Stimulated activated CD4-positive, alpha-beta T cell treated with anti-CD3 and anti-CD28 coated beads, TNF-alpha, amount 100 ng/mL, for 1 hour (primary cell): ENCODE data around the gene CPSF4.
"Not testable (repeated sequence)": the region's sequence is repeated elsewhere in the genome, so short reads cannot be mapped to it uniquely, and the experiment has no call there.

Experiments
- DNase-seq, 3 donors: peaks; one replicate each; pipeline ENCODE4 v3.0.0-alpha.2; 2020; ENCODE audit warnings: low read depth in 3 of 3, low spot score in 1 of 3

The CPSF4 gene

DNA sequence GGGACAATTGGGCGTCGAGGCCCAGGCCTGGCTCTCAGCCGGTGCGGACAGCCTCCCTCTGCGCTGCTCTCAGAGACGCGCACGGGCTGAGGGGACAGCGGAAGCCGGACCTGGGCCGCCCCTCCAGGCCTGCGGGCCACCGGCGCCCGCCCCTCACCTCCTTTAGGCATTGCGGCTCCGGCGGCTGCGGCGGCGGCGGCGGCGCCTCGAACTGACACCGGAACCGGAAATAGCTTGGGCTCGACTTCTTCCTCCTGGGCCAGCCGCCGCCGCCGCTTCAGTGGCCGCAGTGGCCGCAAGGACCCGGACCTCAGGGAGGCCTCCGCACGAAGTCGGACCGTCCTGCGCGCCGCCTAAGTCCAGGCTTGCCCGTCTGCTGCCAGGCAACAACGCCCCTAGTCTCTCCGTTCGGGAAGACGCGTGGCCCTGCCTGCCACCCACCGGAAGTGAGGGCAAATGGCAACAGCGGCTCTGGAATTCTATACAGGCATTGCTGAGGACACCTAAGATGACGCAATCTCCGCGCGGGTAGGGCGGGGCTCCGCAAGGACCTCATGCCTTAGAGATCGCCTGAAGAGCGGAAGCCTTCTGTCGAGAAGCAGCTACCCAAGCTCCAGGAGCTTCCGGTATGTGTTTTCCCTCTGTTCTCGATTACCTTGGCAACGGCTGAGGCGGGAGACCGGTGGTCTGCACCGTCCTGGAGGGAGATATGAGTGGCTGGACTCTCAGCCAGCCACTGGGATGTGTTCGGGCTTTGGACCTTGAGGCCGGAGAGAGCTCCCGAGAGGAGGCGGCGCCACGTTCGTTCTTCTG, 30.2 kb upstream of the CPSF4 start, which contains the start of the genes BUD31 and PDAP1:
Gene BUD31 (plus strand): TSS at position 591 of the 813 bp plus-strand sequence. CDS start 2,124 bp downstream, outside the sequence.
Gene PDAP1 (minus strand): TSS at position 219 of the 813 bp plus-strand sequence. CDS start 49 bp downstream, at position 170.
- DNase-seq: peak; percentile 86 to 92 (median 88)

DNA sequence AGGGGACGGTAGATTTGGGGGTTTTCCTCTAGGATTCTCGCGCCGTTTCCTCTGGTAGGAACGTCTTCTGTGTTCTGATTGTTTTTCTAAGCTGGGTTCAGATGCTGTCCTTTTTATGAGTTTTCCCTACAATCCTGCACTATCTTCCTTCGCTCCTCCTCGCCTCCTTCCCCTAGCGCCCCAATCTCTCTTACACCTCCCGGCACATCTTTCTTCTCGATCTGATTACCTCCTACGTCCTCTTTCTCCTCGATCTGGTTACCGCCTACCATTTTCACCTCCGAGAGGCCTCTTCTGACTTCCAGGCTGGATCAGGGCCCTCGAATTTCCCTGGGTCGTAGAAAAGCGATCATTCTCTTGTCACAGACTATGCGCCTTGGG, 29.6 kb upstream of the CPSF4 start:
- DNase-seq: no peak

DNA sequence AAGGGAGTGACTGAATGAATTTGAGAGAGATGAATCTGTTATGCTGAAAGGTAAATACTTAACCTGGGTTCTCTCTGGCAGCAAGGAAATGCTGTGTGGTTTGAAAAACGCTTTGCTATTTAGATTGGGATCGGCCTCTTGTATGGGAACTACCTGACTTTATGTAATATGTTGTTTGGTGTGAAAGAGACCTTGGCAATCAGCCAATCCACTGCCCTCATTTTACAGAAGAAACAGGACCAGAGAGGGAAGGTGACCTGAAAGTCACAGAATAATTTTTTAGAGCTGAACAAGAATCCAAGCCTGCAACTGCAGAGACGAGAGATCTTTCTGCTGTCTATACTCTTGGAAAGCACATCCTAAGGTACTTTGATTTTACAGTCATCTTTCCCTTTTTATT, 28.9 kb upstream of the CPSF4 start:
- DNase-seq: no peak

DNA sequence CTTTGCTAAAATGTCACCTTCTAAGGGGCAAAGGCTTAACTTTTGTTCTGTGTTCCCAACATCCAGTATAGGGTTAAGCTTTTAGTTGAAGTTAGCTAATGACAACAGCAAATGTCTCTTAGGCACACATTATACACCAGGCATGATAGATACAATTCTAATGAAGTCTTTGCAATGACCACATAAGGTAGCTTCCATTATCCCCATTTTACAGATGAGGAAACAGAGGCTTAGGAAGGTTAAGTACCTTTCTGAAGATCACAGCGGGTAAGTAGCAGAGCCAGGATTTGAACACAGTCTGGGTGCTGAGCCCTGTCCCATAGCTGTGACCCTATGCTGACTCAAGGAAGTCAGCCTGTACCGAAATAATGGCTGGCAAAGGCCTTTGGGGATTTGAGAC, 28.1 kb upstream of the CPSF4 start:
- no peak for DNase-seq

DNA sequence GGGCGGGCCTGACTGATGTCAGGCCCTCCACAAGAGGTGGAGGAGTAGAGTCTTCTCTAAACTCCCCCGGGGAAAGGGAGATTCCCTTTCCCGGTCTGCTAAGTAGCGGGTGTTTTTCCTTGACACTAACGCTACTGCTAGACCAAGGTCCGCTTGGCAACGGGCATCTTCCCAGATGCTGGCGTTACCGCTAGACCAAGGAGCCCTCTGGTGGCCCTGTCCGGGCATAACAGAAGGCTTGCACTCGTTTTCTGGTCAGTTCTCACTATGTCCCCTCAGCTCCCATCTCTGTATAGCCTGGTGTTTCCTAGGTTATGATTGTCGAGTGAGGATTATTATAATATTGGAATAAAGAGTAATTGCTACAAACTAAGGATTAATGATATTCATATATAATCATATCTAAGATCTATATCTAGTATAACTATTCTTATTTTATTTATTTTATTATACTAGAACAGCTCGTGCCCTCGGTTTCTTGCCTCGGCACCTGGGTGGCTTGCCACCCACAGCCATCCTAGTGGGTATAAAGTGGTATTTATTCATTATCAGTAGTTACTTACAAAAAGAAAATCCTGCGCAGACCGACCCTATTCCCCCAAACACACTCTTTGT, 23.1 kb upstream of the CPSF4 start:
- DNase-seq: not testable (repeated sequence)

DNA sequence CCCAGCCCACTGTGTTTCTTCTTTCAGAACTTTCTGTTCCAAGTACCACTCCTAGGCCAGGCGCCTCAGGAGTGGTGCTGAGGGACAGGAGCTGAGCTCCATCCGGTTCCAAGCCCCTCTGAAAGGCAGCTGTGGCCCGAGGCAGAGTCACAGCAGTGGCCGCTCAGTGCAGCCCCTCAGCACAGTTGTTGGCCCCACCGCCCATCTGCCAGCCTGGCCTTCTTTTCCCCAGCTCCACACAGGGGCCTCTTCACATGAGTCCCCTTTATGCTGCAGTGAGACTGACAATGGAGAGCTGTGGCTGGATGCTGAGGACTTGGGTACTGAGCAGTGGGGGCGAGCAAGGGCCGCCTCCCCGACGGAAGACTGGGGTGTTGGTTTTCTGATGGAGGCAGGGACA, 20.5 kb upstream of the CPSF4 start:
- no peak for DNase-seq

DNA sequence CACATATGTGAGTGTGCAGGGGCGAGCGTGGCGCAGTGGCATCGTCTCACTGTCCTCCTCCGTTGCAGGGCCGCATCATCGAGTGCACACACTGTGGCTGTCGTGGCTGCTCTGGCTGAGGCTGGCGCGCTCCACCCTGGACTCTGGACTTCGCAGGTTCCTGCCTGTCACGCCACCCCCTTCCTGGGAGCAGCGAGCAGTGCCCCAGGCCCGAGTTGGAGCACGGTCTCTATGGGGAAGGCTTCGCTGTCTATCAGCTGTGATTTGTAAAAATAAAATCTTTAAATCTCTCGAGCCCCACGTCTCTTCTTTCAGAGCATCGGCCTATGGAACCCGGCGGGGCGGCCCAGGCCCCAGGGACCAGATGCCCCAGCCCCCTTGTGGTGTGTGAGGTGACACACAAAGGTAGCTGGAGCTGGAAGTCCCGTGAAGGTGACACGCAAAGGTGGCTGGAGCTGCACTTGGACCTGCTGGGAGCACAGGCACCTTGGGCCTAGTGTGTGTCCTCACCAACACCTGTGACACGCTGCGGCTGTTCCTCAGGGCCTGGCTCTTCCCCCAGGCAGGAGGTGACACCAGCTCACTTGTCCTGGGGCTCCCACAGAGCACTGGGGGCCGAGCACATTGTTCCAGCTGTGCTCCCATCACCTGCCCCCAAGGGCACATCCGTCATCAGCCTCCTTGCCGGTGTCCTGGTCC, 19.3 kb upstream of the CPSF4 start:
- no peak for DNase-seq

DNA sequence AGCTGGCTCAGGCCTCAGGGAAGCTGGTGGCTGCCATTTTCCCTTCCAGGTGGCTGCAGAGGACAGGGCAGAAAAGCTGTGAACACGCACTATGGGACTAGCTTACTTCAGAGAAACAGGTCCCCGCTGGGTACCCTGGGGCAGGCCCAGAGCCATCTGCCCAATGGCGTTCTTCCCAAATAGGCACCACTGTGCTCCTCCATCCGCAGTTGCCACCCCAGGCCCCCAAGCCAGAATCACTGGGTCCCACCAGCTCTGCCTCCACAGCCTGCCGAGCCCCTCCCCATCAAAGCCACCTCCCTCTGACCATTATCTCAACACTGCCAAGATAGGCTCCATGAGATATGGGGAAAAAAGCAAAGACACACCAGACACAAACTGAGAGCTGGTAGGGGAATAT, 18.5 kb upstream of the CPSF4 start:
- no peak for DNase-seq

DNA sequence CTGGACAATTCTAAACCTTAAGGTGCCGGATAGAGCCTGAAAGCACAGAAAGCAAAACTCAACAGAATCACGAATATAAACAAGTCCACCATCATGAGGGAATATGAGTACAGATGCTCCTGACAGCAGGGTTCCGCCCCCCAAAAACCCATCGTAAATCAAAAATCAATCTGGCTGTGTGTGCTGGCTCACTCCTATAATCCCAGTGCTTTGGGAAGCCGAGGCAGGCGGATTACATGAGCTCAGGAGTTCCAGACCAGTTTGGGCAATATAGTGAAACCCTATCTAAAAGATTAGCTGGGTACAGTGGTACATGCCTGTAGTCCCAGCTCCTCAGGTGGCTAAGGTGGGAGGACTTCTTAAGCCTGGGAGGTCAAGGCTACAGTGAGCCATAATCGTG, 17.8 kb upstream of the CPSF4 start:
- DNase-seq: no peak

DNA sequence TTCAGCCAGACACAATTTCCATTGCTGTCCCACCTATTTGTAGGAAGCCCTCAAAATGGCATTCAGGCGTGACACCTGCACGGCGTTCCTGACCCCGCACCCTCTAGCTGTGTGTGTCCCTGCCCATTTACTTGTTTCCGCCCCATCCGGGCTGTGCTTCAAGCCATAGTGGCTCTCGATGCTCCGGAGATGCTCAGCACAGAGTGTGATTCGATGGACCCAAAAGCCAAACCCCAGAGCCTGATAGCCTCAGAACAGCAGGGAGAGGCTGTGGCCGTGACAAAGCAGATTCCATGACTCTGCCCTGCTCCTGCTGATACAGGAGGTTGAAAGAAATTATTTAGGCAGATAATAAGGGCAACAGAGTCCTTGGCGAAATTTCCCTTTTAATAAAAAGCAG, 16.6 kb upstream of the CPSF4 start:
- no peak for DNase-seq

DNA sequence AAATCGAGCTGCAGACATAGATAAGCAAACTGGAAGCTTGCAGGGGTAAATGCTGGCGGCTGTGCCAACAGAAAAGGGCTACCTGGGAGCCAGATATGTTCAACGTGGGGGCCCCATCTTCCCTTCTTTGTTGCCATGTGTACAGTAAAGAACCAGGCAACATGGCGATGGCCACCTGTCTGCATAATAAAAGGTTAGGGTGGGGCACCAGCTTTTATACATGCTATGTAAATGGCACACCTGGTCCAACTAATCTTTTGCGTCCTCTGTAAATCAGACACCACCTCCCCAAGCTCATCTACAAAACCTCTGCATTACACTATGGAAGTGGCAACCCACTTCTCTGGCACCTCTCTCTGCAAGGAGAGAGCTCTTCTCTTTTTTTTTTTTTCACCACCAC, 16.1 kb upstream of the CPSF4 start:
- no peak for DNase-seq

DNA sequence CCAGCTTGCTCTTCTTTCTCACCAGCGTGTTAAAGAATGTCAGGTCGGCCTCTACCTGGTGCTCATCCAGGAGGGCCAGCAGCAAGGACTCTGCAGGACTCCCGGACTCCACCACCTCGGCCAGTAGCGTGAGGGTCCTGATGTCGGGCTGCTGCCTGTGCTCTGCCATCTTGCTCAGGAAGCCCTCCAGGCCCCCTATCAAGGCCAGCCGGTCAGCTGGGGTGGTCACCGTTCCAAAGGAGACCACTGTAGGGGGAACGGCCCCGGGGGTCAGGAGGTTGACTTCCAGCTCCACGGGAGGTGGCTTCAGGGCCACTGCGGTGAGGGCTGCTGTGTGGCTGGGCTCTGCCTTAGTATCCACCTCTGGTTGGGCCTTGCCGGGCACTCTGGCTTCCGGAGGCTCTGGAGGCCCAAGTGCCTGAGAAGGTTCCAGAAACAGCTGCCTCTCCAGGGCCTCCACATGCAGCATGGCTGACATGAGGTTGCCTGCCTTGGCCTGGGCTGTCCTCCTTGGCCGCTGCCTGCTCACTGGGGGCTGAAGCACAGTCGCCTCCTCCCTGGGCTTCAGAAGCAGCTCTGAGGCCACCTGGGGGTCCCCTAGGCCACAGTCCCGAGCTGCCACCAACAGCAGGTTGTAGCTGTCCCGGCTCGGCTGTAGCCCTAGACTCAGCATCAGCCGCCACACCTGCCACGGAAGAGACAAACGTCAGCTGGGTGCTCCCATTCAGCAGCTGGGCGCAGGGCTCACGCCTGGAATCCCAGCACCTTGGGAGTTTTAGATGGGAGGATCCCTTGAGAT, 13.6 kb upstream of the CPSF4 start:
- DNase-seq: no peak

DNA sequence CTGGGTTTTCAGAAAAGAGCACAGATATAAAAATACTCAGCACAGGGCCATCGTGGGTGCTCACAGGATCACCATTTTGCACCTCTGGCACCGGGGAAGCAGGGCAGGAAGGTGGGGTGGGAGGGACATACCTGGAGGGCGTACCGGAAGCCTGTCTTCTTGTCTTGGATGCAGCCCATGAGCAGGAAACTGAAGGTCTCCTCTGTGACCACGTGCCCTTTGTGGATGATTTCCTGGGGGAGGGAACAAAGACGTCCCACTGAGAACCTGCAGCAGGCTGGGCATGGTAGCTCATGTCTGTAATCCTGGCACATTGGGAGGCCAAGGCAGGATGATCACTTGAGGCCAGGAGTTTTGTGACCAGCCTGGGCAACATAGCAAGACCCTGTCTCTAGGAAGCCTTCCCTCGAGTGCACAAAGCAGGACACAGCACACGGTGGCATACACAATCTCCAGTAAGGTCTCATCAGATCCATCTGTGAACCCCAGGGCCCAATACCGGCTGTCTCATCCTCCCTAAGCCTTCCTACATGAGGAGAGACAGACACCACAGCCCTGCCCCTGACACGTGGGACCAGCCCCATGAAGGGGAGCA, 9.7 kb upstream of the CPSF4 start:
- no peak for DNase-seq

DNA sequence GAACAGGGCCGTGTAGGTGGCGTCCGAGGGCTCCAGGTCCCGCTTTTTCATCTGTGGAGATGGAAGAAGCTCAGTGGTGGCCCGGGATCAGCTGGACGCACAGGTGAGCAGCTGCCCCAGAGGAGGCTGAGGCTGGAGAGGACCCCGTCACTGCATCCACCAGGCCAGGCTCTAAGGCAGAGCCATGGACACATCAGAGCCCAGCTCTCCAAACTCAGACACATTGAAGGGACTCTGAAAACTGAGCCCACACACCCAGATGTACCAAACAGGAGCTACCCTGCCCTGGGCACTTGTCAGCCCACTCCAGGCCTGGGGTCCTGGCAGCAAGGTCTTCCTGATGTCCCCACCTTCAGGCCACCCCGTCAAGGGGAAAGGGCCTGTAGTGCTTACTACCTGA, 9.0 kb upstream of the CPSF4 start:
- DNase-seq: no peak

DNA sequence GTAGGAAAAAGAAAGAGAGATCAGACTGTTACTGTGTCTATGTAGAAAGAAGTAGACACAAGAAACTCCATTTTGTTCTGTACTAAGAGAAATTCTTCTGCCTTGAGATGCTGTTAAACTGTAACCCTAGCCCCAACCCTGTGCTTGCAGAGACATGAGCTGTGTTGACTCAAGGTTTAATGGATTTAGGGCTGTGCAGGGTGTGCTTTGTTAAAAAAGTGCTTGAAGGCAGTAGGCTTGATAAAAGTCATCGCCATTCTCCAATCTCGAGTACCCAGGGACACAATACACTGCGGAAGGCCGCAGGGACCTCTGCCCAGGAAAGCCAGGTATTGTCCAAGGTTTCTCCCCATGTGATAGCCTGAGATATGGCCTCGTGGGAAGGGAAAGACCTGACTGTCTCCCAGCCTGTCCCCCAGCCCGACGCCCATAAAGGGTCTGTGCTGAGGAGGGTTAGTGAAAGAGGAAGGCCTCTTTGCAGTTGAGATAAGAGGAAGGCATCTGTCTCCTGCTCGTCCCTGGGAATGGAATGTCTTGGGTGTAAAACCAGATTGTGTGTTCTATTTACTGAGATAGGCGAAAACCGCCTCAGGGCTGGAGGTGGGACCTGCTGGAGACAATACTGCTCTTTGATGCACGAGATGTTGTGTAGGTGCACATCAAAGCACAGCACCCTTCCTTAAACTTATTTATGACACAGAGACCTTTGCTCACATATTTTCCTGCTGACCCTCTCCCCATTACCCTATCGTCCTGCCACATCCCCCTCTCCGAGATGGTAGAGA, 6.8 kb upstream of the CPSF4 start:
- DNase-seq: not testable (repeated sequence)

DNA sequence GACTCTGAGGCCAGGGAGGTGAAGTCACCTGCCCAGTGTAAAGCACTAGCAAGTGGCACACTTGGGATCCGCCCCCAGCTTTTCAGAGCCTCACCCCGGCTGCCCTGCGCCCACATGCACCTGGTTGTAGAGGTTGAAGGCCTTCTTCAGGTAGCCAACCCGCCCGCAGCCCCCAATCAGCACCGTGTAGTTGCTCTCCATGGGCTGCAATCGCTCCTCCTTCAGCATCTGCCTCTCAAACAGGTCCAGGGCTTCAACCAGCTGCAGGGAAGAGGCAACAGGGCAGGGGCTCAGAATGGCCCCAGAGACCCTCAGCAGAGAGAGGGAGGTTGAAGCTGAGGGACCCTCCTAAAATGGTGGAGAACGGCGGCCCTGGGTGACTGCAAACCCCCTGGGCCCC, 5.6 kb upstream of the CPSF4 start:
- DNase-seq: no peak

DNA sequence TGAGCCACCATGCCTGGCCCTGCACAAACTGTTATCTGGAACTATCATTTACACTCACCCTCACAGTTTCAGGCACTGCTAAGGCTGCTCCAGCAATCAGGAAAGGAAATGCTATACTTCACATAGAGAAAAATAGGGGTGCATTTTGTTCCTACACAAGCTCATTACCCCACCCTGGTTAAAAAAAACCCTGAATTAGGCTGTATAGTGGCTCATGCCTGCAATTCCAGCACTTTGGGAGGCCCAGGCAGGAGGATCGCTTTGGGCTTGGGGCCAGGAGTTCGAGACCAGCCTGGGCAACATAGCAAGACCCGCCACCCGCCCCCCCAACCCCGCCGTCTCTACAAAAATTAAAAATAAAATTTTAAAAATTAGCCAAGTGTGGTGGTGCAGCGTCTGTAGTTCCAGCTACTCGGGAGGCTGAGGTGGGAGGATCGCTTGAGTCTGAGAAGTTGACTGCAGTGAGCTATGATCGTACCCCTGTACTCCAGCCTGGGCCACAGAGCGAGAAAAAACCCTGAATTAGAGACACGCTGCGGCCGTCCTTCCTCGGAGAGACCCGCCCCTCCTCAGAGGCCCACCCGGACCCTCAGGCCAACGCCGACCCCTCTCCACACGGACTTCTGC, 684 bp upstream of the CPSF4 start:
- no peak for DNase-seq

DNA sequence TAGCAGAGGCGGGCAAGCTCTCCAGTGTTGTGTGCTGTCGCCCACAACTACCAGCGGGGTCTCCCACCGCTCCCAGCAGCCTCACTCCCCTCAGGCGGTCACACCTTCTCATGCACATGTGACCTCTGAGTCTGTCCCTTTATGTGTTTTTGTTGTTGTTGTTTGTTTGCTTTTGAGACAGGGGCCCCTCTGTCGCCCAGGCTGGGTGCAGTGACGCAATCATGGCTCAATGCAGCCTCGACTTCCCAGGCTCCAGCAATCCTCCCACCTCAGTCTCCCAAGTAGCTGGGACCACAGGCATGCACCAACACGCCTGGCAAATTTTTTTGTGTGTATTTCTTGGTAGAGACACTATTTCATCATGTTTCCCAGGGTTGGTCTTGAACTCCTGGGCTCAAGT, 1.5 kb downstream of the CPSF4 start:
- DNase-seq: no peak

DNA sequence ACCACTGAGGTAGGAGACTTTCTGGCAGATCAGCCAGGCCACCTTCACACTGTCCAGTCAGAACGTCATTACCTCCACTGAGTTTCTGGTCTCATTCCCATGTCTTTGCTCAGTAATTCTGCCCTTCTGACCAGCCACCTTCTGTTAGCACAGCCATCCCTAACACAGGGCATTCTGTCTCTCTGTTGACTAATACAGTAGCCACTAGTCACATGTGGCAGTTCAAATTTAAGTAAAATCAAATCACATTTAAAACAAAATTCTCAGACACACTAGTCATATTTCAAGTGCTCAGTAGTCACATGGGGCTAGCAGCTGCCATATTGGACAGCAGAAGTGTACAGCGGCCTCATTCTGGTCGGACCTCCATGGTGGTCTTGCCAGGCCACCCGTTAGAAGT, 7.4 kb downstream of the CPSF4 start:
- DNase-seq: no peak

DNA sequence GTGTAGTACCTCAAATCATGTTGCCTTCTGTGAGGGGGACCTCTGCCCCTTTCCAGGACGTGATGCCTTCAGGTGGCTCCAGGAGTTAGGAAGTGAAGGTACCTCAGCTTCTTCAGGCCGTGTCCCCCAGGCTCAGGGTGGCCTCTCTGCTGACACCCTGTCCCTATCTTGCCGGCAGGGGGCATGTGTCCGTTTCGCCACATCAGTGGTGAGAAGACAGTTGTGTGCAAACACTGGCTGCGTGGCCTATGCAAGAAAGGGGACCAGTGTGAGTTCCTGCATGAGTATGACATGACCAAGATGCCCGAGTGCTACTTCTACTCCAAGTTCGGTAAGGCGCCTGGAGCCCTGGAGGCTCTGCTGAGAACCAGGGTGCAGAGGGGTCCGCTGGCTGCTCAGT, 9.2 kb downstream of the CPSF4 start:
- no peak for DNase-seq
